Neural progenitor cell (in vitro differentiated cells): ENCODE data around the gene FGD6.

Experiments
- EZH2phosphoT487 ChIP-seq: fragments of 200-600 bp; sonication (generic); IDR thresholded peaks from 2 replicates; pipeline ENCODE4 v1.6.1; 2017; ENCODE audit warnings: antibody characterized with exemption
- TF ChIP-seq, protein P1 (sequence below): fragments of 200-600 bp; sonication (generic); IDR thresholded peaks from 2 replicates; pipeline ENCODE4 v1.5.1; 2017; ENCODE audit warnings: antibody characterized with exemption, mild to moderate bottlenecking

DNA sequence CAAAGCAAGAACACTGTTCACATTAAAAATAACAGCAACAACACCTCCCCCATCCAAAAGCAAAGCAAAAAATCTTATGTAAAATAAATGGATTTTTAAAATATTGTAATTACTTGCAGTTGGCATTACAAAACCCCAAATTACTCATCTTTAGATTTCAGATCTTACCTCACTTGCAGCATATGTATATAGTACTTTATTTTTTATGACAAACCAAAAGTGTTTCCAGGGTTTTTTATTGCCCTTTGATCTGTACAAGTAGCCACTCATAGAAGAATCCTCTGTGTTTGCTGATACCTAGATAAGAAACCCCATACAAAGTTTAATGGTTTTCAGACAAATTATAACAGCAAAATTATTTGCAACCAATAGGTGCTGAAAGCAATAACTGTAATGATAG is 131.7 kb downstream of the FGD6 start:
- TF ChIP-seq, protein P1, sequence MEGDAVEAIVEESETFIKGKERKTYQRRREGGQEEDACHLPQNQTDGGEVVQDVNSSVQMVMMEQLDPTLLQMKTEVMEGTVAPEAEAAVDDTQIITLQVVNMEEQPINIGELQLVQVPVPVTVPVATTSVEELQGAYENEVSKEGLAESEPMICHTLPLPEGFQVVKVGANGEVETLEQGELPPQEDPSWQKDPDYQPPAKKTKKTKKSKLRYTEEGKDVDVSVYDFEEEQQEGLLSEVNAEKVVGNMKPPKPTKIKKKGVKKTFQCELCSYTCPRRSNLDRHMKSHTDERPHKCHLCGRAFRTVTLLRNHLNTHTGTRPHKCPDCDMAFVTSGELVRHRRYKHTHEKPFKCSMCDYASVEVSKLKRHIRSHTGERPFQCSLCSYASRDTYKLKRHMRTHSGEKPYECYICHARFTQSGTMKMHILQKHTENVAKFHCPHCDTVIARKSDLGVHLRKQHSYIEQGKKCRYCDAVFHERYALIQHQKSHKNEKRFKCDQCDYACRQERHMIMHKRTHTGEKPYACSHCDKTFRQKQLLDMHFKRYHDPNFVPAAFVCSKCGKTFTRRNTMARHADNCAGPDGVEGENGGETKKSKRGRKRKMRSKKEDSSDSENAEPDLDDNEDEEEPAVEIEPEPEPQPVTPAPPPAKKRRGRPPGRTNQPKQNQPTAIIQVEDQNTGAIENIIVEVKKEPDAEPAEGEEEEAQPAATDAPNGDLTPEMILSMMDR: no peak
- TF ChIP-seq EZH2phosphoT487: no peak
